Measurements from ENCODE around the gene STXBP6.

Gene STXBP6

DNA sequence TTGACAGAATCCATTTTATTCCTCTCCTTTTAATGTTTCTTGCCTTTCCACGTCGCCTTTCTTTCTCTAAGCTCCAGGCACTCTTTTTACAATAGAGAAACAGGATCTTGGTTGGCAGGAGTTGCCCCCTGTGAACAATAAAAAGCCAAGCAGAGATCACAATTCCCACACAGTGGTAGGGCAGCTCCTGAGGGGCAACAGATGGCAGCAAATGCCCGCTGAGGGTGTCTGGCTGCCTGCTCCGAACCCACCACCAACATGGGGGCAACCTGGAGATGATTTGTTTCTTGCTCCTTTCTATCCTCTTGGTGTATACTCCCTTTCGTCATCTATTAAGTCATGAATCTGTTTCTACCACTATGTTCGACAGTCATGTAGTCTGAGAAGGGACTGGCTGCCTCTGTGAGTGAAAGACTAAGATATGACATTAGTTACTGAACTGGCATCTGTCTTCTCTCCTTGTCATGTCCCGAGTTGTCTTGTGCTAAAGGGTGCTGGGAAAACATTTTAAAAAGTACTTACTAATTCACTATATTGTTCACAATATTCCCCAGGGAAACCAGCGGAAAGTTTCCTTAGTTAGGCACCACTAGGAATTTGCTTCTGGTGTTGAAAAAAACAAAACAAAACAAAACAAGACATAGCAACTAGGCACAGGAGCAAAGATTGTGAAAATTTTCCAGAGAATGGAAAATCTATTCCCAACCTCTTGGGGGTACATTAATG is 170.1 kb downstream of the STXBP6 start:
- DNase-seq: no peak

DNA sequence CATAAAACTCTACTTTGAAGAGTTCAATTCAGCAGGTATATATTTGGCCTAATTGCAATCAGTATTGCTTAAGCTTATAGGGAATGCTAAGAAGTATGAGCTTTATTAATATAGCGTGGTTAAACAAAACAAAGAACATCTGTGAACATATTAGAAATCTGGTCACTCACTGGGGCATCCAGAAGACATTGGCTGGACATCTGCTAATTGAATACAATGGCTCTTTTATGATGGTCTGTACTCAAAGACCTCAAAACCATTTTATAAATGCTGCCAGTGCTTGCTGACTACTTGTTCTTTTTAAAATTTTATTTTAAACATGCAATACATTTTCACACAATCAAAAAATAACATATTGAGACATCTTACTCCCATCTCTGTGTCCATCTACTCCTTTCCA is 173.0 kb downstream of the STXBP6 start:
- no peak for DNase-seq

DNA sequence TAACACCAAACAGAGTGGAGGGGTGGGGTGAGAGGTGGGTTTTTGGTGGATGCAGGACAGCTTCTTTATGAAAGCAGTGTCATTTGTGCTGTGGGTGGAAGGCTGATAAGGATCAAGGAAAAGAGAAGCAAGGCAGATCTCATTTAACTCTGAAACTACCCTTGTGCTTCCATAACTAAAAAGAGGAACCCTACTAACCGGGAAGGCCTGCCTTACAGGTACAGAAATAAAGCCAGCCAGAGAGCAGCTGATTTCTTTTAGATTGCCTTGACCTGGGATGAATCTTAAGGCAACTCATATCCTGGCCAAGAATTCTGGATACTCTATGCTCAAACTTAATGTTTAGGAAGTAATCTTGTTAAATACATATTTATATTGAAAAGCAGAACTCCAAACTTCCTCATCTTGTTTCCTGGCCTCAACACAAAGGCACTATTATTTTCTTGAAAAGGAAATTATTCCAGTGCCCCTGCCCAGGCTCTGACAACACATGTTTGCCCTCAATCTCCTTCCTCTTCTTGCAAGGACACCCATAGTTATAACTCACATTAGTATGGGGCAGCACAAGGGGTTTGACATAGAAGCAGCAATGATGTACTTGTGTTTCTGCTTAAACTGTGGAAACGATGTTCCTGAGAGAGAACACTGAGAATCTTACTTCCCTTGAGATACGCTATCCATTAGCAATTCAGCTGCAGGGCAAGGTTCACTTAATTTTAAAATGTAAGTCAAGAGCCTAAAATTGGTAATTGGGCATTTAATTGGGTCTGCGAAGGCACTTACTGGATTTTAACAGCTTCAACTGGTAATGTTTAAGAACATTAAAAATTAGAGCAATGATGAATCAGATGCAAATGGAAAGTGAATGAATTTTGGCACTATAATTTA is 173.7 kb downstream of the STXBP6 start:
- no peak for DNase-seq

DNA sequence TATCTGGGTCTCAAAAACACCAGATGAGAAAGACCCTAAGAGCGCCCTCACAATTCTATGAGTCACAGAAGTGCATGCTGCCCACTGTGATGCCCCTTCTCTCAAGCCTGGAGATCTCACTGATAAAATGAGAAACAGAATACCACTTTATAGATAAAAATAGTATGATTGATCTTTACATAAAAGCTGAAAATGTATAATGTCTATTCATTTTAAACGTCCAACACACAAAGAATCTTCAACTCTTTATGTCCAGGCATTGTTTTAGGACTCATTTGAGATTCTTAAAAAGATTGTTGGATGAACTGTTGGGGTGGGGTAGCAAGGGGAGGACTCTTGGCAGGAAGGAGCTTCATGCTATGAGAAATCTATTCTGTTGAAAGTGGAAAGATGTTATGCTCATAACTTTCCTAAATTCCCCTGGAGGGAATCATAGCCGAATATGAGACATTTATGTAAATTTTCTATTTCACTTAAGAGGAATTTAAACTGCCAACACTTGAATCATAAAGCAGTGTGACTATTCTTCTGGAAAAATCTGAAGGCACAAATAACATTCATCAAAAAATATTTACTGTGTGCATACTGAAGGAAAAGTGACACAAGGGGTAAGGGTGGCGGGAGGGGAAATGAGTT is 174.6 kb downstream of the STXBP6 start:
- DNase-seq: no peak

DNA sequence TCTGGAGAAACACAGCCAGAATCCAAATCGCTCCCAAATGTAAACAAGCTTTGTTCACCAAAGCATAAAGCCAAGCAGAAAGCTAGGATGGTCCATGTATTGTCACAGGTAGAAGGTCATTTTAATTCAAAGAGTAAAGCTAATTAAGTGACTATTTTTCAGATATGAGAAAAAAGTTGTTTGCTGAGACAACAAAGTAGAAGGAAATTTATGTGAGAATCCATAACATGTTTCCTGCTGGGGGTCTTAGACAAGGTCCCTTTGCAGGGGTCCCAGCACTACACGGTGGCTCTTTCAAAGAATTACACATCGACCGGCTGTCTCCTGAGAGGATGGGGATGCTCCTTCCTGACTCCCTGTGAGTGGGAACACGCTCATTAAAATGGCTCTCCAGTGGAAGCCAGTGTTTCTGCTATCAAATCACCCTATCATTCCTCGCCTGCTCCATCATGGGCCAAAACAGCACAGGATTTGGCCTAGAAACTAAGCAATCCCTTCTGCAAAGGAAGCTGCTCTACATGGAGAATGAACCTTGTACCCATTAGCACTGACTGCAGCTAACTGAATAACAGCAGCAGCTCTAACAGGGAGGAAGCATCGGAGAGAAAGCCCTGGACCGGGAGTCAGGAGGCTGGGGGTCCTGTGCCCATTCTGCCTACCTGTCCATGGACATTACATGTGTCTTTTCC is 175.3 kb downstream of the STXBP6 start:
- no peak for DNase-seq

DNA sequence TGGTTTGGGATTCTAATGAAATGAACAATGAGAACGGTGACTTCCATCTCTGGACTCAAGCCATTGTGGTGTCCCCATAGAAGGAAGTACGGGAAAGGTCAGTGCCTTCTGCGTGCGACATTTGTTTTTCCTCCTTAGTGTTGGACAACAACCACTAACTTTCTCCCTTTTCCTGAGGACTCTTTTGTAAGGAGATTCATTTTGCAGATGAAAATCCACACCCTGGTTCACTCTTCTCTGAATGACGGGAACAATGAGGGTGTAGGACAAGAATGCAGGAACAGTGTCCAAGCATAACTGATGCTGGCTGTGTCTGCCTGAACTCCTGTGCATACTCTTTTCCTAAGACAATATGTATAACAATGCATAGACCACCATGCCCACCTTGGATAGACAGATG is 176.4 kb downstream of the STXBP6 start:
- no peak for DNase-seq

DNA sequence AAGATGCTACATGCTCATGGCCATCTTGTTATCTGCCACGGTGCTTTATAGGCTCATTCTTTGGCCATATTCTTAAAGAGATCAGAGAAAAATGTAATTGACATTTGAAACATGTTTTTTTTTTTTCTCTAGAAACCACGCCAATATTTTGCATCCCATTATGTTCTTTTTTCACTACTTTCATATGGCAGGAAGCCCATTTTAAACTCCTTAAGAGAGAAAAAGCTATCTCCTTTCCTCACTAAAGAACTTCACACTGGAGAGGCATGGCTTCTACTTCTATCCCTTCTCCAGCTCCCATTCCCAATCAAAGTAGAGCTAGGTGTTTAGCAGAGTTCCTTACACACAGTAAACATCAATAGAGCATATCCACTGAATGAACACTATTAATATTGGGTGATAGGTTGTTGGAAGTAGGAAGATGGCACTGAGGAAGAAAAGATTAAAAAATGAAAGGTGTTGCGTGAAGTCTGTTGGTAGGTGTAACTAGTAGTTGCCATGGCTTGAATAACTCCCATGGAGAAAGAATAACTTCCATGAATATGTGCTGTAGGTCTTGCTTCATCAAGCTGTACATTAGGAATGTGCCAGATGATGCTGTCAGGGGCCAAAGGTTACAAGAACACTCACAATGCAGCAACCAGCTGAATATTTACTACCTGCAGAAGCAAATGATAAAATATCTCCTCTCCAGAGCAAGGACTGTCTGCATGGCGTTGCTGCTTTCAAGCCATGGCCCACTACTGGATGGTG is 178.8 kb downstream of the STXBP6 start:
- DNase-seq: no peak

DNA sequence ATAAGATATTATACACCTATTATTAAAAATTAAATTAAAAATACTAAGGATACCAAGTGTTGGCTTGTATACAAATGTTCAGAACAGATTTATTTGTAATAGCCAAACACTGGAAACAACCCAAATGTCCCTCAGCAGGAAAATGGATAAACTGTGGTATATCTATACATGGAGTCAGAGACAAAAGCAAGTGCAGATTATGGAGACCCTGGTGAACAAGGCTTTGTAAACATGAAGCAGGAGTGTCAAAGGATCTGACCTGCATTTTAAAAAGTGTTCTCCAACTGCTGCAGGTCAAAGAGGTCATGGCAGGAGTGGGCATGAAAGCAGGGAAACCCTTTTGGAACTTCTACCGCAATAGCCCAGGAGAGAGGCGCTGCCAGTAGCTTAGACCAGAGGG is 181.6 kb downstream of the STXBP6 start:
- no peak for DNase-seq

DNA sequence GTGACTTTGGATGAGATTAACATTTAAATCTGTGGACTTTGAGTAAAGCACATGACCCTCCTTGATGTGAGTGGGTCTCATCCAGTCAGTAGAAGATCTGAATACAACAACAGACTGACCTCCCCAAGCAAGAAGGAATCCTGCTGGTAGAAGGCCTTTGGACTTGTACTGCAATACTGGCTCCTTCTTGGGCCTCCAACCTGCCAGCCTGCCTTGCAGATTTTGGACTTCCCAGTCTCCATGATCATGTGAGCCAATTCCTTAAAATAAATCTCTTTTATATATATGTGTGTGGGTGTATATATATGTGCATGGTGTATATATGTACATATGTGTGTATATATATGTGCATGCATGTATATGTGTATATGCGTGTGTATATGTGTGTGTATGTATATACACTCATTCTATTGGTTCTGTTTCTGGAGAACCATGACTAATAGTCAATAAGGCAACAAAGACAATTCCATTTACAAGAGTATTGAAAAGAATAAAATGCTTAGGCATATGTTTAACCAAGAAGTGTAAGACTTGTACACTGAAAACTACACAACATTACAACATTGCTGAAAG is 183.8 kb downstream of the STXBP6 start:
- DNase-seq: no peak

DNA sequence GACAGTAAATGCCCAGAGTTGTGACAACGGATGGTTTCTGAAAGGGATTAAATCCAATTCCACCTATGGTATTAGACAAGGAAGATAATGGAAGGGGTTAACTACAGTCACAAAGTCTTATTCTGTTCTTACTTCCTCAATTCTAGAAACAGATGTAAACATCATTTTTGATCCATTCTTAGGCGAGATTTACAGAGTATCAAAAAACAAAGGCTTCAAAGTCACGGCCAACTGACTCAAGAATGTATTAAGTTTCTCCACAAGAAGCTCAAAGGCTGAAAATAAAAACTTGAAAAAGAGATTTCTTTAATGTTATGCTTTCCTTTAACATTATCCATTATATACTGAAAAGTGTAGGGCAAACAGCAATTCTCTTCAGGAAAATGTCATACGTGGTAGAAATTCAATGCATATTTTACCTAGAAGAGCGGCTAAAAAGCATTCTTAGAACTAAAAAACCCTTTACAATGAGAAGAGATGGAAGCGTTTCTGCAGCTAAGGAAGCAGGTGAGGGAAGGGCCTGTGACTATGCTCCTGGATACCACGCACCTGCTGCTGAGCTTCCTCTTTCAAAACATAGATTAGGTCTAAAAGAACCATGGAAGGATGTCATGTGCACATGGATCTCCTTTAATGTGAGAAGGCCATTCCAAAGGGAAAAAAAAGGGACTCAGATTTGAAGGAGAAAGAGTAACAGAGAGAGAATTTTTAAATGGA is 185.8 kb downstream of the STXBP6 start:
- no peak for DNase-seq

DNA sequence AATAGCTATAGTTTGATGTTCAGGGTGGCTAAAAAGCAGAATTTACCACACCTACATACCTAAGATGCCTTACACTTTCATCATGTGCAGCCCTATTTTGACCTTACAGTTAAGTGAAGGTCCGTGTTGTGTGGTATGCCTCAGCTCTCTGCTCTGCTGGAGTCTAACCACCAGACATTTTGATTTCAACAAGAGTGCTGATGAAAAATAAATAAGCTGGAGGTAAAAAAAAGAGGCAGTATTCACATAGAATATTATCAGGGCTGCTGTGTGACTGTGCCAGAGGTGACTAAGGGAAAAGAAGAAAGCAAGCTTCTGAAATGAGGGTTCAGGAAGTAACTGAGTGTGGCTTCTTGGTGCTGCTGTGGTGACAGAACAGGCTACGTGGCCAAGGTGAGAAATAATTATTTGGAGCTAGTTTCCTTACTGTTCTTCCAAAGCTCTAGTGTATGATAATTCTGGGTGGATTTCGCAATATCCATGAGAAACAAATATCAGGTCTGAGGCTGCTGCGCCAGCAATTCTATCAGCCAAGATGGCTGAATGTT is 188.8 kb downstream of the STXBP6 start:
- no peak for DNase-seq

DNA sequence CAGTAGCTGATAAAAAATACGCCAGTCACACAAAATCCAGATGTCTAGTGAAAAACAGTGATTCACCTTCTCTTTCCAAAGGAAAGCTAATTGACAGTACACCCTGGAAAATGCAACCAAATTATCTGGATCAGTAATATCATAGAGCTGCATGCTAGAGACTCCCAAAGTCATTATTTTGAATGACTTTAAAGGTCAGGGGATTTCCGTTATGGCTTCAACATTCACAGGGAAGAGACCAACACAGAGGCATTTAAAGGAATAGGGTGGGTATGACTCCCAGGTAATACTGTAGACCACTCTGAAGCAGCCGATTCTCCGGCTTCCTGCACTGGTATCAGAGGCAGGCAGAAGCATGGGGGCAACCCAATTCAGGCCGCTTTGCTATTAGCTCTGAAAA is 190.4 kb downstream of the STXBP6 start:
- DNase-seq: no peak

DNA sequence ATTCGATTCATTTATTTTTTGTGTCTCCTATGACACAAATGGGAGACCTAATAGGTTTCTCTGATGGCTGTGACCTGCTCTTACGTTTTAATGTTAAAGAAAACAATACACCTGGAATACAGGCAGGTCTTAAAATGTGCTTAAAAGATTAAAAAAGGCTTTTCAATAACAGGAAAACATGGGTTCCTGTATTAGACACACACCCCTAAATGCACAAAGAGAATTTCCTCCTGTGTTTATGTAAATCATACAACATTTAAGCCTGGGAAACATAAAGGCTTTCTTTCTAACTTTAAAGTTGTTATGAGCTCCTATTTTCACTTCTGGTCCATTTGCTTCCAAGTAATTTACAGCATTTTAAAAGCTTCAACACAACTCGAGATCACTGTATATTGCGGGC is 191.3 kb downstream of the STXBP6 start:
- DNase-seq: no peak

DNA sequence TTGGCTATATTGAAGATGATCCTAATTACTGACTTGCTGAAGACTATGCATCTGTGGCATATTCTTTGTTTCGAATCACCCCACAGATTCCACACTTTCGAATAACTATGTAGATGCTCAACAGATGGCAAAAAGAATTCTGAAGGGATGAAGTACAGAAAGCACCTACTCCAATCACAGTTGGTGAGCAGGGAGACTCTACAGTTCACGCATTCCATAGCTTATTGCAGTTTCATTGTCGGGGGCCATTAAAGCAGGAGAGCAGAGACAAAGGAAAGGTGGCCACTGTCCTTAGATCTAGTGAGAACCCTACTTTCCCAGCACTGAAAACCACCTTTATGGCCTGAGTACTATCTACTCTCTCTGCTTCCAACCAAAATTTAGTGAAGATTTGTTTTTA is 191.9 kb downstream of the STXBP6 start:
- DNase-seq: no peak

DNA sequence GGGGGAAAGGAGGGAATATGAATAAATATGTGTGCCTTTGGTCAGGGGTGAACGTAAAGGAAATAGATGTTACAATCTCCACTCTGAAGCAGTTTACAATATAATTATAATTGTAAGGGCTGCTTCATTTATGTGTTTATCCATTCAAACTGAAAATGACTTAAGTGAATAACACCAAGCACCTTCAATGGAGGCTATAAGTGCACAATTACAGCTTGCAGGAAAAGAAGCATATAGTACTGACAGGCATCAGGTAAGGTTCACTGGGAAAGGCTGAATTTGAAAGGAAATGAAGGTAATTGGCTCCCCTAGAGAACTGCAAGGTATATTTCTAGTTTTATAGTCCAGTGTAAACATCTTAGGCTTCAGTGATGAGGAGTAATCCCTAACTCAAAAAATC is 192.7 kb downstream of the STXBP6 start:
- DNase-seq: no peak

DNA sequence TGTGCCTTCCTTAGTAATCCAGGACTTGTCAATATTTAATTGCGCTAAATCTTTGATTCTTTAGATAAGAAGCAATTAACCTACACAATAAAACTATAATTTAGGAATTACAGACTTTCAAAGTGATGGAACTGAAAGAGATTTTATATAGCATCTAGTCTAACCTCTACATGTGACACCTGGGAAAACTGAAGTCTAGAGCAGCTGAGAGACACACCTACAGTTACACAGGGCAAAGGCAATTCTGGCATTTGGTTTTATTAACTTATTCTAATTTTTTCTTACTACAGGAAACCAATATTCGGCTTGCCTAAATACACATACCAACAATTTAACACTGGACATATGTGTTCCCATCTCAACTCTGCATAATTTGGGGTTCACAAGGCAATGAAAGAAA is 196.5 kb downstream of the STXBP6 start:
- no peak for DNase-seq

DNA sequence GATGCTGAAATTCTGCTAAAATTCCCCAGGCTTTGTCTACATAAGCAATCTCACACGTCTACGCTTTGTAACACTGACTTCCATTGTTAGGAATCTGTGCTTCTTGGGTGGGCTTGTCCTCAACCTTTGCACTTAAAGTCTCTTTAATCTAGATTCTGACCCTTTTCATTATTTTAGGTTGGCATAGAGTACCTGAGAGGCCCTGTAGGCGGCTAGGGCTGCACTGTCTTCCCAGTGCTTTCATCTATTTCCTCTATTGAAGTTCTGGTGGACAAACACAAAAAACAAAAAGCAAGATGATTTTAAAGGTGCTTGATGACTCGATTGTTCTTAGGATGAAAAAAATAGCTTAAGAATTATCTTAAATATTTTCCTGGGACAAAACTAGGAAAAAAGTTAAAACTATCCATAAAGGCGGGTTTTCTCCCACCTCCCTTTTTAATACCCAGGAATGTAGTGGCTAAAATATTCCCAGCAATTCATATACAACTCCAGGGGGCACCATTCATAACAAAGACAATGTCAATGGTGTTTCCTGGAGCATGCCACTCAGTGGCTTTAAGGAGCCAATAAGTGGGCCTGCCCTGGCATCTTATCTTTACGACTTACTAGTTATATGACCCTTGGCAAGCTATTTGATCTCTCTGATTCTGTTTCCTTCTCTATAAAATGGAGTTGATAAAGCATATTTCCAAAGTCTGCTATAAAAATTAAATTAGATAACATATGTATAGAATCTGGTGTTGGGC is 197.5 kb downstream of the STXBP6 start:
- DNase-seq: no peak

DNA sequence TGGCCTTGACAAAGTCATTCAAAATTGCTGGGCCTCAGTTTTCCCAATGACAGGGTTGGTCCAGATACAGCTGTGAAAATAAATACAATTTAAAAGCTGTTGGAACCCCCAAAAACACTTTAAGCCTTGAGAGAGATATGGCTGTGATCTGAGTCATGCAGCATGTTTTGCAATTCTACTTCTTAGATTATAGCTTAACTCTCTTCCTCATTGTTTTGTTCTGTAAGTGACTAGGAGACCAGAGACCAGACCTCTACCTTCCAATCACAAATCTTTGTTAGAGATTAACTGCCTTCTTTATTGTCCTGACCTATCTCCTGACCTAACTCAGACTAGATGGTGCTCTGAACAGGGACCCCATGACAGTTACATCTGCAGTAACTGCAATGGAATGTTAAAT is 198.1 kb downstream of the STXBP6 start:
- DNase-seq: no peak

DNA sequence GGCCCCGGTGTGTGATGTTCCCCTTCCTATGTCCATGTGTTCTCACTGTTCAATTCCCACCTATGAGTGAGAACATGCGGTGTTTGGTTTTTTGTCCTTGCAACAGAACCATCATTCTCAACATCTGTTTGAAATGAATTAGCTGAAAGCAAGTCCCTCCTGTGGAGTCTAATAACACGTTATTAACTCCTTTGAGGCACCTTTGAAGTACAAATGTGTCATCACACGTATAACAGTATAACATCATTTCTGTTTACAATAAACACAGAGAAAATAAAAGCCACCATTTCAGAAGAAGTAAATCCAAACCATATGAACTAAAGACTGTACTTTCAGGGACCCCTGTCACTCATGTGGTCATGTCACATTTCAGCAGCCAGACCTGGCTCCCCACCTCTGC is 198.5 kb downstream of the STXBP6 start:
- DNase-seq: no peak

DNA sequence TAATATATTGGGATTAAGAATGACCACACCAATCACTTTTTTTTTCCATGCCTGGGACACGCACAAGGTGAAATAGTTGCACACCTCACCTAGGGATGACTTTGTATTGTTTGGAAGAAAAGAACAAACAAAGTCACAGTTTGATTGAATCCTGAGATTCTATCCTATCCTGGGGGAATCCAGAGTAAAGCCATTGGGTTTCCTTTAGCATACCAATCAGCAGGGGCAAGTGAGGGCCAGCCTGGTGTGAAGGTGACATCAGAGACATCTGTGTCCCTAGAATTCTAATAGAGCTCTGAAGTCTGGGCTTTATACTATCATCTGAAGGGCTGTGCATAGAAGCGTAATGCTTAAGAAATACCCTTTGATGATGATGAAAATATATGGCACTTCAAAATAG is 199.9 kb downstream of the STXBP6 start:
- no peak for DNase-seq

Measured in CD4-positive, alpha-beta T cell treated with Interleukin-12 subunit alpha and Interleukin-12 subunit beta, for 1 hour (primary cell).